Sigmoid colon (tissue), 7 donors: ENCODE results near the gene GGCT. TPM values are rescaled to one million over a fixed set of nuclear protein-coding genes. Genes with fewer than 3 reads are reported as not detected.
A peak's percentile ranks its signal among the peaks of the same experiment; 100 is the strongest.

Experiments
- DNase-seq: peaks from one replicate; pipeline ENCODE4 v3.0.0-alpha.2; 2019
- H3K27ac ChIP-seq, 4 donors: fragments of 200-600 bp; sonication (generic); one replicate each; pipeline ENCODE4 v1.5.1; 2016 to 2019; ENCODE audit warnings: mild to moderate bottlenecking in 1 of 4
- H3K27me3 ChIP-seq, 3 donors: fragments of 200-600 bp; sonication (generic); one replicate each; pipeline ENCODE4 v1.5.1; 2019; ENCODE audit warnings: mild to moderate bottlenecking in 1 of 3
- H3K36me3 ChIP-seq, 4 donors: fragments of 200-600 bp; sonication (generic); one replicate each; pipeline ENCODE4 v1.5.1; 2016 to 2019
- H3K4me1 ChIP-seq, 4 donors: fragments of 200-600 bp; sonication (generic); one replicate each; pipeline ENCODE4 v1.5.1; 2017 to 2019
- H3K4me3 ChIP-seq, 4 donors: fragments of 200-600 bp; sonication (generic); one replicate each; pipeline ENCODE4 v1.5.1; 2017 to 2019; ENCODE audit warnings: mild to moderate bottlenecking in 2 of 4, moderate library complexity in 1 of 4
- H3K9me3 ChIP-seq, 4 donors: fragments of 200-600 bp in 3 of 4; sonication (generic) in 3 of 4; one replicate each; pipeline versions ENCODE4 v1.5.1 to v1.6.1; 2013 to 2019
- EP300 ChIP-seq, 4 donors: sonication (generic); formaldehyde crosslinking; IDR thresholded peaks; one replicate each; pipeline ENCODE4 v1.6.1; 2017; ENCODE audit warnings: antibody characterized with exemption in 4 of 4
- POLR2A ChIP-seq, 2 donors: fragments of 450-650 bp; IDR thresholded peaks; one replicate each; pipeline ENCODE4 v1.6.1; 2016; ENCODE audit warnings: antibody characterized with exemption in 2 of 2, mild to moderate bottlenecking in 2 of 2, moderate library complexity in 2 of 2
- POLR2AphosphoS5 ChIP-seq, 4 donors: sonication (generic); formaldehyde crosslinking; IDR thresholded peaks; one replicate each; pipeline ENCODE4 v1.6.1; 2017; ENCODE audit warnings: antibody characterized with exemption in 4 of 4
- WGBS, 2 donors: extraction: QIAGEN DNeasy Blood & Tissue Kit; methylation state at CpG; one replicate each; pipeline ENCODE4 v1.1.7; 2013; 5-methylcytosine and 5-hydroxymethylcytosine counted together
- intact Hi-C: fragments of 100-400 bp; cut with DNase I; formaldehyde crosslinking; loops from one replicate; pipeline ENCODE4 v1.15.1; 2023
- polyA plus RNA-seq, 3 donors: library from polyadenylated mRNA; stranded (reverse); fragments of 200-250 nt; gene quantifications; one replicate each; pipeline ENCODE4 v1.2.3, GENCODE V29; 2013
- total RNA-seq, 4 donors: library from RNA; depleted of rRNA; stranded (reverse); fragments of >200 nt; gene quantifications; one replicate each; pipeline ENCODE4 v1.1.0, GENCODE V29; 2016
- TF ChIP-seq, protein P1 (sequence below), 4 experiments: fragments of 450-650 bp in 3 of 4; fragments of 200-600 bp in 1 of 4; IDR thresholded peaks; one replicate each; pipeline ENCODE4 v1.5.1; 2016 to 2019; ENCODE audit warnings: antibody characterized with exemption in 4 of 4, mild to moderate bottlenecking in 3 of 4, moderate library complexity in 2 of 4
- donor health status: healthy with polysubstance abuse.
- donor health status: Bipolar disorder and iron deficiency.
- donor health status: healthy.

The GGCT gene
- total and polyA plus RNA-seq, 7 donors, result 18.8 to 97.3 (median 40.9) TPM

GRCh38 chr7:30472081-30472783 lies 32.4 kb downstream of the GGCT start:
- Histone ChIP-seq H3K9me3 (no peaks in the 10 kb centered on the region), H3K4me3 (no peak overlapping the region), H3K4me1 (peaks cover 0 to 75% (median 67%) of the 10 kb centered on the region in 4 donors), H3K27ac (peak overlapping the region; percentile 74 to 81 (median 80)), H3K36me3 (no peaks in the 10 kb centered on the region), H3K27me3 (no peaks in the 10 kb centered on the region)
- intact Hi-C loops, result loop anchor here (5.0 to 10.0 kb wide), 3 partner anchors 40 to 190 kb away; partner anchors contain the start of genes GARS1 and ZNRF2
- WGBS, 2 donors, result 59 to 84% methylated on average over 4 of the region's 4 CpGs
- TF ChIP-seq, protein P1, sequence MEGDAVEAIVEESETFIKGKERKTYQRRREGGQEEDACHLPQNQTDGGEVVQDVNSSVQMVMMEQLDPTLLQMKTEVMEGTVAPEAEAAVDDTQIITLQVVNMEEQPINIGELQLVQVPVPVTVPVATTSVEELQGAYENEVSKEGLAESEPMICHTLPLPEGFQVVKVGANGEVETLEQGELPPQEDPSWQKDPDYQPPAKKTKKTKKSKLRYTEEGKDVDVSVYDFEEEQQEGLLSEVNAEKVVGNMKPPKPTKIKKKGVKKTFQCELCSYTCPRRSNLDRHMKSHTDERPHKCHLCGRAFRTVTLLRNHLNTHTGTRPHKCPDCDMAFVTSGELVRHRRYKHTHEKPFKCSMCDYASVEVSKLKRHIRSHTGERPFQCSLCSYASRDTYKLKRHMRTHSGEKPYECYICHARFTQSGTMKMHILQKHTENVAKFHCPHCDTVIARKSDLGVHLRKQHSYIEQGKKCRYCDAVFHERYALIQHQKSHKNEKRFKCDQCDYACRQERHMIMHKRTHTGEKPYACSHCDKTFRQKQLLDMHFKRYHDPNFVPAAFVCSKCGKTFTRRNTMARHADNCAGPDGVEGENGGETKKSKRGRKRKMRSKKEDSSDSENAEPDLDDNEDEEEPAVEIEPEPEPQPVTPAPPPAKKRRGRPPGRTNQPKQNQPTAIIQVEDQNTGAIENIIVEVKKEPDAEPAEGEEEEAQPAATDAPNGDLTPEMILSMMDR (IDR thresholded peaks at IDR 0.05), result no peak
- TF ChIP-seq POLR2A (IDR thresholded peaks at IDR 0.05) (no peak), EP300 (IDR thresholded peaks at IDR 0.05) (no peak)
- peak; percentile 44 for DNase-seq

- TF ChIP-seq EP300 (IDR thresholded peaks at IDR 0.05), result no peak
- TF ChIP-seq POLR2AphosphoS5 (IDR thresholded peaks at IDR 0.05), result peak in 2 of 4 donors; percentile 3
- no peak overlapping the region for H3K4me3 ChIP-seq
- WGBS, 2 donors, result 51 to 67% methylated on average over 2 of the region's 2 CpGs
- peaks cover 0 to 67% (median 63%) of the 10 kb centered on the region in 4 donors for H3K4me1 ChIP-seq
- DNase-seq, result peak; percentile 81
- intact Hi-C loops, result loop anchor here (5.0 to 10.0 kb wide), 3 partner anchors 39 to 189 kb away; partner anchors contain the start of genes GARS1 and ZNRF2
- H3K36me3 ChIP-seq, result no peaks in the 10 kb centered on the region
- H3K9me3 ChIP-seq, result no peaks in the 10 kb centered on the region
- no peaks in the 10 kb centered on the region for H3K27me3 ChIP-seq
- peak overlapping the region; percentile 74 to 81 (median 80) for H3K27ac ChIP-seq
Measured at GRCh38 chr7:30471205-30471604, 33.4 kb downstream of the GGCT start.

DNA sequence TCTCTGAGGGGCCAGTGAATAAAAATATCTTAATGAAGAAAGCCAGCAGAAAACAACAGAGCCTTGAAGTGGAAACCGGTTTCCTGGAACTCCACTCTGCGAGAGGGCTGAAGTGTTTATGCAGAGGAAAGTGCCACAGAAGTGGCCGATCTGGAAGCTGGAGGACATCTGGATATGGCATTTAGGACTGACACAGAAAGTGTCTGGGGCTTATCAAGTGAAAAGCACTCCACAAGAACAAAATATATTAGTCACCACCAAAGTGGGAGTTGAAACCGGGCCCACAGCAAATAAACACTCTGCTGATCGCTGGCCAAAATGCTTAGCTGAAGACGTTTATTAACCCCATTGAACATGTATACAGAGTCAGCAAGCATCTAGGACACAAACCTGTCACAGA lies 33.9 kb downstream of the GGCT start:
- H3K27me3 ChIP-seq, result no peaks in the 10 kb centered on the region
- intact Hi-C loops, result loop anchor here (5.0 to 10.0 kb wide), 3 partner anchors 38 to 188 kb away; partner anchors contain the start of genes GARS1 and ZNRF2
- no peaks in the 10 kb centered on the region for H3K9me3 ChIP-seq
- TF ChIP-seq EP300 (IDR thresholded peaks at IDR 0.05) (peak; percentile 35 to 88 (median 70)), POLR2AphosphoS5 (IDR thresholded peaks at IDR 0.05) (peak; percentile 63 to 95 (median 94))
- TF ChIP-seq, protein P1 (IDR thresholded peaks at IDR 0.05), result no peak
- peak overlapping the region in 1 of 4 donors; percentile 5 for H3K4me3 ChIP-seq
- no peaks in the 10 kb centered on the region for H3K36me3 ChIP-seq
- peak overlapping the region; percentile 74 to 81 (median 80) for H3K27ac ChIP-seq
- peak; percentile 87 for DNase-seq
- peaks cover 0 to 71% (median 66%) of the 10 kb centered on the region in 4 donors for H3K4me1 ChIP-seq
- WGBS, 2 donors, result 36 to 45% methylated on average over 6 of the region's 6 CpGs

DNA sequence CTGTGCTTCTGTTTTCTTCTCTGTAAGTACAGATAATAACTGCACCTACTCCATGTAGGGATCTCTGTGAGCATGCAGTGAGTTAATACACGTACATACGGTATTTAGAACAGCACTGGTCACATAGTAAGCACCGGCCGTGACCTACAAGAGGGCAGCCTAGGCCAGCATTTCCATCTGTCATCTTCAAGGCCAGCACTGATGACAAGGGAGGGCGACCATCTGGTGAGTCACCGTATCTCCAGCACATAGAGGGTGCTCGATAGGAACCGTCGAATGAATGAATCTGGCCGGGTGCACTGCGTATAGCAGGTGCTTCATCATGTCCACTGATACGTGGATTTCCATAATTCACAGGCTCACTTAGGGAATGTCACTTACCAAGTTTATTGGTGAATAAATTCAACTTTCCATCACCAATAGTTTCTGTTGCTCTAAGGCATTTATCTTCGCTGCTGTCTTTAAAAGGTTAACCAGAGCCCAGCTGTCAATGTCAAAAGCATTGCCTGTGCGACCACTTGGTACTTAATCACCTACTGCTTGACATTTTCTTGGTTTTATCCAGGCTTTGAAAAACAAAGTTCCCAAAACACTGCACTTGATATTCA lies 34.4 kb downstream of the GGCT start:
- peak in 1 of 4 donors; percentile 9 for TF ChIP-seq POLR2AphosphoS5 (IDR thresholded peaks at IDR 0.05)
- no peak for TF ChIP-seq POLR2A (IDR thresholded peaks at IDR 0.05)
- Histone ChIP-seq H3K36me3 (no peaks in the 10 kb centered on the region), H3K4me1 (peaks cover 0 to 77% (median 68%) of the 10 kb centered on the region in 4 donors), H3K4me3 (peak overlapping the region in 1 of 4 donors; percentile 5), H3K27ac (peak overlapping the region; percentile 74 to 81 (median 80)), H3K27me3 (no peaks in the 10 kb centered on the region), H3K9me3 (no peaks in the 10 kb centered on the region)
- peak; percentile 74 for DNase-seq
- 78 to 81% methylated on average over 14 of the region's 14 CpGs for WGBS, 2 donors
- intact Hi-C loops, result loop anchor here (5.0 to 10.0 kb wide), 3 partner anchors 38 to 188 kb away; partner anchors contain the start of genes GARS1 and ZNRF2

- Histone ChIP-seq H3K36me3 (no peaks in the 10 kb centered on the region), H3K4me1 (peaks cover 0 to 79% (median 72%) of the 10 kb centered on the region in 4 donors), H3K27me3 (no peaks in the 10 kb centered on the region), H3K9me3 (no peaks in the 10 kb centered on the region), H3K27ac (peak overlapping the region; percentile 74 to 81 (median 80)), H3K4me3 (no peak overlapping the region)
- WGBS, 2 donors, result 12 to 39% methylated on average over 5 of the region's 5 CpGs
- intact Hi-C loops, result loop anchor here (5.0 kb wide), 1 partner anchor 33 kb away; the partner anchor contains the start of gene GGCT
- TF ChIP-seq, protein P1 (IDR thresholded peaks at IDR 0.05), result peak in 2 of 4 experiments; percentile 11 to 38
- TF ChIP-seq POLR2A (IDR thresholded peaks at IDR 0.05) (no peak), POLR2AphosphoS5 (IDR thresholded peaks at IDR 0.05) (peak; percentile 35 to 90 (median 67)), EP300 (IDR thresholded peaks at IDR 0.05) (peak in 2 of 4 donors; percentile 76 to 83)
- DNase-seq, result peak; percentile 88
Measured at GRCh38 chr7:30469303-30469702, 35.3 kb downstream of the GGCT start.
